GM13976 (cell line): ENCODE results near the gene OR6N2.

Source experiments
- DNase-seq: peaks from one replicate; pipeline ENCODE4 v3.0.0; 2012; ENCODE audit warnings: low spot score
- CTCF ChIP-seq: IDR thresholded peaks from 2 replicates; pipeline ENCODE4 v1.5.1; 2012; ENCODE audit warnings: borderline replicate concordance, mild to moderate bottlenecking; ENCODE audit not compliant: insufficient read depth; ENCODE audit errors: extremely low read depth, missing control alignments, control extremely low read depth
- in situ Hi-C: fragments of 300-500 bp; cut with MboI; formaldehyde crosslinking; loops from one replicate; pipeline ENCODE4 v1.12.0; 2022; ENCODE audit warnings: low sequenced_read_pairs, mixed read lengths, inconsistent platforms; ENCODE audit not compliant: unreplicated experiment

Gene OR6N2

GRCh38 chr1:158731707-158732106, 49.3 kb downstream of the OR6N2 start:
- in situ Hi-C loops, result no loop called here
- TF ChIP-seq CTCF, result no peak
- DNase-seq, result no peak

- in situ Hi-C loops, result no loop called here
- no peak for DNase-seq
- no peak for TF ChIP-seq CTCF
These were observed 50.6 kb downstream of the OR6N2 start for GRCh38 chr1:158730453-158730852.

GRCh38 chr1:158728510-158729225, 52.3 kb downstream of the OR6N2 start:
- in situ Hi-C loops, result no loop called here
- no peak for TF ChIP-seq CTCF
- DNase-seq, result no peak

- TF ChIP-seq CTCF, result no peak
- in situ Hi-C loops, result no loop called here
These were observed 56.6 kb downstream of the OR6N2 start for GRCh38 chr1:158724442-158724841.

More at GRCh38 chr1:158724442-158724841, 56.6 kb downstream of the OR6N2 start:
- DNase-seq, result no peak
